ENCODE results near the gene UGT8.

DNA sequence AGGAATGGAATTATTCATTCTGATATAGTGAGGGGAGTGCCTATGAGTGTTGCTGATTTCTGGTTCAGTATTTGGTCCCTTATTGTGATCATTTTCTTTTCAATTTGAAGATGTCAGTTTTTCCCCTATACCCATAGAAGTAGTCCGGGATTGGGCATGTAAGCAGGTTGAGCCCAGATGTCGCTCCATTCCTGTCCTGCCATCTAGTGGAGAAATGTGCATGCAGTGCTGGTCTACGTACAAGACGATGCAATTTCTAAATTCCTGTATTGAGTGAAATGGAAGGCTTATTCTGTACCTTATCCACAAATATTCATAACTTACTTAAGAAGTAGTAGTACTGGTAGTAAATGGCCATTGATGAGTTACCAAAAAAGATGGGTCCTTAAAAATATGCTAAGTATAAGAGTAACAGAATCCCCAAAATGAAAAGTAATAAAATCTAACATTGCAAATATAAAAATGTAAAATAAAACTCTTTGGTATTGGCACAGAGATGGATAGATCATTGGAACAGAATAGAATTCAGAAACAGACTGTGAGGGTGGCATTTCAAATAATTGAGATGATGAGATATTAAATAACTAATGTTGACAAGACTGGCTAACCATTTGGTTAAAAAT lies 60.9 kb downstream of the UGT8 start:
- TF ChIP-seq, protein P1, sequence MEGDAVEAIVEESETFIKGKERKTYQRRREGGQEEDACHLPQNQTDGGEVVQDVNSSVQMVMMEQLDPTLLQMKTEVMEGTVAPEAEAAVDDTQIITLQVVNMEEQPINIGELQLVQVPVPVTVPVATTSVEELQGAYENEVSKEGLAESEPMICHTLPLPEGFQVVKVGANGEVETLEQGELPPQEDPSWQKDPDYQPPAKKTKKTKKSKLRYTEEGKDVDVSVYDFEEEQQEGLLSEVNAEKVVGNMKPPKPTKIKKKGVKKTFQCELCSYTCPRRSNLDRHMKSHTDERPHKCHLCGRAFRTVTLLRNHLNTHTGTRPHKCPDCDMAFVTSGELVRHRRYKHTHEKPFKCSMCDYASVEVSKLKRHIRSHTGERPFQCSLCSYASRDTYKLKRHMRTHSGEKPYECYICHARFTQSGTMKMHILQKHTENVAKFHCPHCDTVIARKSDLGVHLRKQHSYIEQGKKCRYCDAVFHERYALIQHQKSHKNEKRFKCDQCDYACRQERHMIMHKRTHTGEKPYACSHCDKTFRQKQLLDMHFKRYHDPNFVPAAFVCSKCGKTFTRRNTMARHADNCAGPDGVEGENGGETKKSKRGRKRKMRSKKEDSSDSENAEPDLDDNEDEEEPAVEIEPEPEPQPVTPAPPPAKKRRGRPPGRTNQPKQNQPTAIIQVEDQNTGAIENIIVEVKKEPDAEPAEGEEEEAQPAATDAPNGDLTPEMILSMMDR (IDR thresholded peaks at IDR 0.05): peak; percentile 97
- TF ChIP-seq ZFX (IDR thresholded peaks at IDR 0.05; ENCODE audit: borderline replicate concordance): no peak
